HepG2 (cell line): ENCODE measurements around the gene TRAP1. TPM values are rescaled to one million over a fixed set of nuclear protein-coding genes. Genes with fewer than 3 reads are reported as not detected.

ENCODE experiments used
- BCL3 ChIP-seq: sonication (generic); formaldehyde crosslinking; IDR thresholded peaks from 2 replicates; pipeline ENCODE4 v1.5.1; 2020; ENCODE audit warnings: mild to moderate bottlenecking, missing genetic modification reagents, moderate library complexity
- IRF1 ChIP-seq: sonication (generic); formaldehyde crosslinking; IDR thresholded peaks from 2 replicates; pipeline ENCODE4 v1.4.0; 2020; ENCODE audit warnings: low read depth, mild to moderate bottlenecking, missing genetic modification reagents
- MATR3 ChIP-seq: sonication (generic); formaldehyde crosslinking; IDR thresholded peaks from 2 replicates; pipeline ENCODE4 v1.4.0; 2020; ENCODE audit warnings: missing genetic modification reagents
- MLLT10 ChIP-seq: sonication (generic); formaldehyde crosslinking; IDR thresholded peaks from 2 replicates; pipeline ENCODE4 v1.4.0; 2020; ENCODE audit warnings: missing genetic modification reagents
- PITX1 ChIP-seq: sonication (generic); formaldehyde crosslinking; IDR thresholded peaks from 2 replicates; pipeline ENCODE4 v1.5.1; 2020; ENCODE audit warnings: mild to moderate bottlenecking, missing genetic modification reagents
- PRDM15 ChIP-seq: sonication (generic); formaldehyde crosslinking; IDR thresholded peaks from 2 replicates; pipeline ENCODE4 v1.4.0; 2020; ENCODE audit warnings: missing genetic modification reagents
- RARA ChIP-seq: IDR thresholded peaks from 2 replicates; pipeline ENCODE4 v1.6.1; 2016; ENCODE audit warnings: missing genetic modification reagents, missing compliant biosample characterization
- SALL1 ChIP-seq: sonication (generic); formaldehyde crosslinking; IDR thresholded peaks from 2 replicates; pipeline ENCODE4 v1.8.0; 2022; ENCODE audit warnings: mild to moderate bottlenecking, missing genetic modification reagents
- SRSF1 ChIP-seq: fragments of 200-400 bp; formaldehyde crosslinking; optimal IDR thresholded peaks from 2 replicates; pipeline ENCODE3; 2017; ENCODE audit warnings: mild to moderate bottlenecking, low read depth, low read length, moderate library complexity
- TP53 ChIP-seq: sonication (generic); formaldehyde crosslinking; conservative IDR thresholded peaks from 2 replicates; pipeline ENCODE4 v1.4.0; 2020; ENCODE audit warnings: missing genetic modification reagents
- polyA plus RNA-seq, 8 experiments: library from polyadenylated mRNA; depleted of rRNA in 3 of 8; stranded (reverse) in 7 of 8; unstranded in 1 of 8; fragments of >200 nt; fragmentation: Illumina TruSeq in 4 of 8; extraction: Trizol in 4 of 8; gene quantifications; 2 replicates each; pipeline versions ENCODE4 v1.2.1 to v1.2.3, GENCODE V29; 2011 to 2016; ENCODE audit warnings: low read depth in 4 of 8, missing spikeins in 1 of 8, mixed read lengths in 1 of 8; ENCODE audit not compliant: insufficient read depth in 1 of 8
- total RNA-seq, 5 experiments: library from RNA; depleted of rRNA; stranded (reverse); fragments of >200 nt; fragmentation: Illumina TruSeq; extraction: Trizol; gene quantifications; 2 replicates each; pipeline ENCODE4 v1.2.3, GENCODE V29; 2016; ENCODE audit warnings: low read depth in 1 of 5
- TF ChIP-seq, protein P1 (sequence below): sonication (generic); formaldehyde crosslinking; conservative IDR thresholded peaks from 2 replicates; pipeline ENCODE4 v1.4.0; 2020; ENCODE audit warnings: missing genetic modification reagents
- TF ChIP-seq, protein P2 (sequence below), 2 experiments: sonication (generic) in 1 of 2; formaldehyde crosslinking in 1 of 2; IDR thresholded peaks; 2 replicates each; pipeline versions ENCODE4 v1.4.0 to v1.6.1; 2016 to 2020; ENCODE audit warnings: borderline replicate concordance in 1 of 2, low read depth in 1 of 2, mild to moderate bottlenecking in 1 of 2, missing genetic modification reagents in 1 of 2
- TF ChIP-seq, protein P3 (sequence below): IDR thresholded peaks from 2 replicates; pipeline ENCODE4 v1.6.1; 2016

TRAP1 gene
- total and polyA plus RNA-seq, 2 of the 13 experiments (the other 11 are each of a cell fraction or from before 2014, with no cell fraction given), result 127 to 240 TPM

DNA sequence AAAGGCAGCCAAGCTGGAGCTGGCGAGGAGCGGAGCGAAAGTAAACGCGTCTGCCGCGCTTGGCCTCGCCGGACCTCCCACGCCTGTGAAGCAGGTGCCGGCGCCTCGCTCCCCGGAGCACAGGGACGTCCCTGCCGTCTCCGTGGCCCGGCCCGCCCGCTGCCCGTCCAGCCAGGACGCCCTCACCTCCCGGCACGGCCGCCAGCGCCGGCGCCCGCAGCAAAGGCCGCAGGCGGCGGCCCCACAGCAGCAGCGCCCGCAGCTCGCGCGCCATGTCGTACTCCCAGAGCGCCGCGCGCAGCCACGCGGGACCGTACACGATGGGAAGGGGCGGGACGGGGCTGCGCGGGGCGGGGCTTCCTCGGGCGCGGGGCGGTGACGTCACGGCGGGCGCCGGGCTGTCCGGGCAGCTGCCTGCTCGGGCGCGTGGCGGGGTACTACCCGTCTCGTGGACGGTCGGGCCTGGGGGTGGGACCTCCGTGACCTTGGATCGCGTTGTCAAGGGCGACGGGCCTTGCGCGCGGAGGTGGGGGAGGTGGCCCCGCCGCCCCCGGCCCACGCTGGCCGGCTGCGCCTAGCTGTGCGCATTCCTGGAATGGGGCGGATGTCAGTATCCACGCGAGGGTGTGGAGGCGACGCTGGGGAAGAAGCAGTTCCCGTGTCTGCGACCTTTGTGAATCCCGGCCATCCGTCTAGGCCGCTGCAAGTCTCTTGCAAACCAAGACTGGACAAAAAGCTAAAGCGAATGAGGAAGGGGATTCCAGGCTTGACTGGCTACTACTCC, at the start of gene TRAP1 (continued):
- TF ChIP-seq, protein P1, sequence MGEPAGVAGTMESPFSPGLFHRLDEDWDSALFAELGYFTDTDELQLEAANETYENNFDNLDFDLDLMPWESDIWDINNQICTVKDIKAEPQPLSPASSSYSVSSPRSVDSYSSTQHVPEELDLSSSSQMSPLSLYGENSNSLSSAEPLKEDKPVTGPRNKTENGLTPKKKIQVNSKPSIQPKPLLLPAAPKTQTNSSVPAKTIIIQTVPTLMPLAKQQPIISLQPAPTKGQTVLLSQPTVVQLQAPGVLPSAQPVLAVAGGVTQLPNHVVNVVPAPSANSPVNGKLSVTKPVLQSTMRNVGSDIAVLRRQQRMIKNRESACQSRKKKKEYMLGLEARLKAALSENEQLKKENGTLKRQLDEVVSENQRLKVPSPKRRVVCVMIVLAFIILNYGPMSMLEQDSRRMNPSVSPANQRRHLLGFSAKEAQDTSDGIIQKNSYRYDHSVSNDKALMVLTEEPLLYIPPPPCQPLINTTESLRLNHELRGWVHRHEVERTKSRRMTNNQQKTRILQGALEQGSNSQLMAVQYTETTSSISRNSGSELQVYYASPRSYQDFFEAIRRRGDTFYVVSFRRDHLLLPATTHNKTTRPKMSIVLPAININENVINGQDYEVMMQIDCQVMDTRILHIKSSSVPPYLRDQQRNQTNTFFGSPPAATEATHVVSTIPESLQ, result peak; percentile 68; the same call in 1 of the 2 replicates
- TF ChIP-seq MATR3 (CRISPR knock-in tag) (no peak), SRSF1 (no peak), IRF1 (CRISPR knock-in tag) (no peak), TP53 (CRISPR knock-in tag) (no peak), BCL3 (CRISPR knock-in tag) (no peak; the same call in 1 of the 2 replicates), MLLT10 (CRISPR knock-in tag) (no peak), PITX1 (CRISPR knock-in tag) (no peak), PRDM15 (CRISPR knock-in tag) (no peak; the same call in 1 of the 2 replicates), RARA (CRISPR knock-in tag) (0 out of 2 replicates have a peak, but pooled peaks have one; percentile 20), SALL1 (CRISPR knock-in tag) (peak; percentile 84)
- TF ChIP-seq, protein P2, sequence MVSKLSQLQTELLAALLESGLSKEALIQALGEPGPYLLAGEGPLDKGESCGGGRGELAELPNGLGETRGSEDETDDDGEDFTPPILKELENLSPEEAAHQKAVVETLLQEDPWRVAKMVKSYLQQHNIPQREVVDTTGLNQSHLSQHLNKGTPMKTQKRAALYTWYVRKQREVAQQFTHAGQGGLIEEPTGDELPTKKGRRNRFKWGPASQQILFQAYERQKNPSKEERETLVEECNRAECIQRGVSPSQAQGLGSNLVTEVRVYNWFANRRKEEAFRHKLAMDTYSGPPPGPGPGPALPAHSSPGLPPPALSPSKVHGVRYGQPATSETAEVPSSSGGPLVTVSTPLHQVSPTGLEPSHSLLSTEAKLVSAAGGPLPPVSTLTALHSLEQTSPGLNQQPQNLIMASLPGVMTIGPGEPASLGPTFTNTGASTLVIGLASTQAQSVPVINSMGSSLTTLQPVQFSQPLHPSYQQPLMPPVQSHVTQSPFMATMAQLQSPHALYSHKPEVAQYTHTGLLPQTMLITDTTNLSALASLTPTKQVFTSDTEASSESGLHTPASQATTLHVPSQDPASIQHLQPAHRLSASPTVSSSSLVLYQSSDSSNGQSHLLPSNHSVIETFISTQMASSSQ (IDR thresholded peaks at IDR 0.05; ENCODE audit: low read depth), result no peak
- TF ChIP-seq, protein P2 (CRISPR knock-in tag; IDR thresholded peaks at IDR 0.05; ENCODE audit: borderline replicate concordance), result no peak; the same call in 1 of the 2 replicates
- TF ChIP-seq, protein P3, sequence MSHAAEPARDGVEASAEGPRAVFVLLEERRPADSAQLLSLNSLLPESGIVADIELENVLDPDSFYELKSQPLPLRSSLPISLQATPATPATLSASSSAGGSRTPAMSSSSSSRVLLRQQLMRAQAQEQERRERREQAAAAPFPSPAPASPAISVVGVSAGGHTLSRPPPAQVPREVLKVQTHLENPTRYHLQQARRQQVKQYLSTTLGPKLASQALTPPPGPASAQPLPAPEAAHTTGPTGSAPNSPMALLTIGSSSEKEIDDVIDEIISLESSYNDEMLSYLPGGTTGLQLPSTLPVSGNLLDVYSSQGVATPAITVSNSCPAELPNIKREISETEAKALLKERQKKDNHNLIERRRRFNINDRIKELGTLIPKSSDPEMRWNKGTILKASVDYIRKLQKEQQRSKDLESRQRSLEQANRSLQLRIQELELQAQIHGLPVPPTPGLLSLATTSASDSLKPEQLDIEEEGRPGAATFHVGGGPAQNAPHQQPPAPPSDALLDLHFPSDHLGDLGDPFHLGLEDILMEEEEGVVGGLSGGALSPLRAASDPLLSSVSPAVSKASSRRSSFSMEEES, result 0 out of 2 replicates have a peak, but pooled peaks have one; percentile 38
